RKO (cell line): ENCODE measurements around the gene ZCRB1.

ENCODE experiments used
- DNase-seq: peaks from one replicate; pipeline ENCODE4 v3.0.0-alpha.2; 2016; ENCODE audit warnings: low spot score

ZCRB1 gene

GRCh38 chr12:42278128-42278510, 47.8 kb downstream of the ZCRB1 start:
- no peak for DNase-seq

- no peak for DNase-seq
Measured at GRCh38 chr12:42277396-42278127, 48.3 kb downstream of the ZCRB1 start.

- no peak for DNase-seq
Measured at GRCh38 chr12:42275499-42275898, 50.4 kb downstream of the ZCRB1 start.

- DNase-seq: no peak
Measured at GRCh38 chr12:42273706-42274105, 52.2 kb downstream of the ZCRB1 start.

DNA sequence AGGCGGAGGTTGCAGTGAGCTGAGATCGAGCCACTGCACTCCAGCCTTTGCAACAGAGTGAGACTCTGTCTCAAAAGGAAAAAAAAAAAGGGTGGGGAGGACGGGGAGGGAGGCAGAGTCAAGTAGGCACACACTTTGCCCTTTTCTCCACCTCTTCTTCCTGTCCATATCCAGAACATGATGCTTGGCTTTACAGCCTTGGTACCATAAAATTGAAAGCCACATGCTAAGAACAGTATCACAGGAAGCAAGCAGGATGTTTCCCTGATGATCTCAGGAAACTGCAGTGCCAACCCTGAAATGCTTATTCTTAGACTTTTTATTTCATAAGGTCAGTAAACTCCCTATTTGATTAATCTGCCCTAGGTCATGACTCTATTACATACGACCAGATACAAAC, 55.3 kb downstream of the ZCRB1 start:
- DNase-seq: no peak

DNA sequence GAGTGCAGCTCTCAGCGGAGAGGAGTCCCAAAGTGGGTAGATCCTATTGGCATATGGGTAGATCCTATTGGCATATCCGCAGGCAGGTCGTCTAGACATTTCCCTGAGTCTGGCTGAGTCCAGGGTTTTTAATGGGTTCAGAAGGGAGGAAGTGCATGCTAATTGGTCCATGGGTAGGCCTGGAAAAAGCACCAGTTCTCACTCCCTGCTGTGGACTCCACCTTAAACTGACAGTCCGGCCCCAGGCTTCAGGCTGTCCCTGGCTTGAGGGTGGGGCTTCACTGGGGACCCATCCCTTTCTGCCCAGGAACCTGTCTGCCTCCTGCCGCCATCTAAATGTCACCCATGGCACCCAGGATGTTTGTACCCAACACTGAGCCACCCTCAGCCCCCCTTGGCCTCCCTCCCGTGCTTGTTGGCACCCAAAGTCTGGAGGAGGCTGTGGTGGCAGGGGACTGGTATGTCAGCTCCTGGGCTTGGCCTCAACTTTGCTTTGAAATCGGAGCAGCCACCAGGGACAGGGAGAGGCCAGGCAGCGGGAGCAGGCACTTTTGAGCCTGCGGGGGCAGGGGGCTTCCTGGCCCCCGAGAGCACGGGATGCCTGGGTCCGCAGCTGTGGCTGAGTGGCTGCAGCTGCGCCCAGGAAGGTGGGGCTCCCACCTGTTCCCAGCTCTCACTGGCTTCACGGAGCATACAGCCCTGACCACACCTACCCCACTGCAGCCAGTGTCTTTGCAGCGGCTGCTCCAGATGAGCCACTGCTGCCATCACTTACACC, 58.3 kb downstream of the ZCRB1 start:
- no peak for DNase-seq

GRCh38 chr12:42266579-42267230, 59.2 kb downstream of the ZCRB1 start:
- DNase-seq: no peak

DNA sequence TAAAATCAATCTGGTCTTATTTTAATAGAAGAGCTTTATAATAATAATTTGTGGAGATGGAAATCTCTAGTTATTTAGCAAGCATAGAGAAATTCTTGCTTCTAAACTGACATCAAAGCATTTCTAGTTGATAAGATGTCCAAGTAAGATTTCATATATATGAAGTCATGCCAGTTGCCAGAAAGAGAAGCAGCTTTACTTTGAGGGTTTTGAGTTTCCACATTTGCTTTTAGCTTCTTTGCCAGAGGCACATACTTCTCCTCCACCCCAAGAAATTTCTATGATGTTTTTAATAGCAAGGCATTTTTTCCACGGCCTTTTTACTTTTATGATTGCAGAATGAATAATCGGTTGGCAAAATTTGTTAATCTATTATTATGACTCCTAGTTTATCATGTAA, 63.6 kb downstream of the ZCRB1 start:
- DNase-seq: no peak
